ENCODE data around the gene CLCA2. TPM values are rescaled to one million over a fixed set of nuclear protein-coding genes. Genes with fewer than 3 reads are reported as not detected.

Gene CLCA2
- total RNA-seq, result not detected

DNA sequence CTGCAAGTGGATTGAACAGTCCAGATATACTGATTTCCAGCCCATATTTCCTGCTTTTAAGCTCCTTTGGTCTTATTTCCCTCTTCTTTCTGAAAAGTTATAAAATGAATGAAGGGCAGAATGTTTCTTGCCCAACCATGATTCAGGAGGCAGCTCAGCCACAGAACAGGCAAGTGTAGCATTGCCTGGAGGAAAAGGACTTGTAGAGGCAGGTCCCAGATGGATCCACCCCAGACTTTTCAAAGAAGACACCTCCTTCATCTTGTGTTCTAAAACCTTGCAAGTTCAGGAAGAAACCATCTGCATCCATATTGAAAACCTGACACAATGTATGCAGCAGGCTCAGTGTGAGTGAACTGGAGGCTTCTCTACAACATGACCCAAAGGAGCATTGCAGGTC lies at the start of gene CLCA2:
Gene CLCA2 (plus strand): TSS at position 299 of the 400 bp plus-strand sequence. CDS start 77 bp downstream, at position 376.
- DNase-seq (ENCODE audit: low spot score in 2 of 2) (no peak), ATAC-seq (no peak)
- Mint-ChIP-seq H3K27ac (no peak within 1 kb of the TSS), H3K36me3 (no peaks in the 10 kb centered on the region), H3K9me3 (no peaks in the 10 kb centered on the region)

DNA sequence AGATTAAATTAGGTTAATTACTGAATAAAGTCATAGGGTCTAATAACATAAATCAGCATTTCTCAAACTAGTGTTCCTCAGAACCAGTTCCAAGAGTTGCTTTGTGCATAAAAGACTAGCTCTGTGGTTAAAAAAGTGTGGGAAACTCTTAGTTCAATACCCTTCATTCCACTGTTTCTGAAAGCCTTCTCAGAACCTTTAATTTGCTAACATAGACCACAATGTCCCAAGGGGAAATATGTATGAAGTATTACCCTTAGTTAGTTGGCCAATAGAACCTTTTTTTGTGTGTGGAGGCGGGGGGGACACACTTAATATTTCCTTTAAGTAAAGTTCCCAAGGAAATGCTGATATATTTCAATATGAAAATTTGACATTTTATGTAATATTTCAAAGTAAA lies 48.3 kb upstream of the CLCA2 start:
- no peak for ATAC-seq
- Mint-ChIP-seq H3K36me3 (peaks cover 13 to 18% of the 10 kb centered on the region in 2 donors), H3K27ac (no peak overlapping the region), H3K9me3 (no peaks in the 10 kb centered on the region)
- no peak for DNase-seq (ENCODE audit: low spot score in 2 of 2)

DNA sequence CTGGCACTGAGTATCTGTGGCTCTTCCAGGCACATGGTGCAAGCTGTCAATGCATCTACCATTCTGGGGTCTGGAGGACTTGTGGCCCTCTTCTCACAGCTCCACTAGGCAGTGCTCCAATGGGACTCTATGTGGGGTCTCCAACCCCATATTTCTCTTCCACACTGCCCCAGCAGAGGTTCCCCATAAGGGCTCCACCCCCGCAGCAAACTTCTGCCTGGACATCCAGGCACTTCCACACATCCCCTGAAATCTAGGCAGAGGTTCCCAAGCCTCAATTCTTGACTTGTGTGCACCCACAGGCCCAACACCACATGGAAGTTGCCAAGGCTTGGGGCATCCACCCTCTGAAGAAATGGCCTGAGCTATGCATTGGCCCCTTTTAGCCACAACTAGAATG lies 46.6 kb upstream of the CLCA2 start:
- Mint-ChIP-seq H3K9me3 (no peaks in the 10 kb centered on the region), H3K36me3 (peaks cover 13 to 18% of the 10 kb centered on the region in 2 donors), H3K27ac (no peak overlapping the region)
- no peak for ATAC-seq
- no peak for DNase-seq (ENCODE audit: low spot score in 2 of 2)

DNA sequence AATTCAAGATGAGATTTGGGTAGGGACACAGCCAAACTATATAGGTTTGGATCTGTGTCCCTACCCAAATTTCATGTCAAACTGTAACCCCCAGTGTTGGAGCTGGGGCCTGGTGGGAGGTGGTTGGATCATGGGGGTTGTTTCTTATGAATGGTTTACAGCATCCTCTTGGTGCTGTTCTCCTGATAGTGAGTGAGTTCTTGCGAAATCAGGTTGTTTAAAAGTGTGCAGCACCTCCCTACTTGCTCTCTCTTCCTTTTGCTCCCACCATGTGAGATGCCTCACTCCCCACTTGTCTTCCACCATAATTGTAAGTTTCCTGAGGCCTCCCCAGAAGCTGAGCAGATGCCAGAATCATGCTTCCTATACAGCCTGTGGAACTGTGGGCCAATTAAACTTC lies 45.2 kb upstream of the CLCA2 start:
- H3K9me3 Mint-ChIP-seq, result no peaks in the 10 kb centered on the region
- H3K27ac Mint-ChIP-seq, result no peak overlapping the region
- DNase-seq (ENCODE audit: low spot score in 2 of 2) (no peak), ATAC-seq (no peak)
- peaks cover 13 to 18% of the 10 kb centered on the region in 2 donors for H3K36me3 Mint-ChIP-seq

DNA sequence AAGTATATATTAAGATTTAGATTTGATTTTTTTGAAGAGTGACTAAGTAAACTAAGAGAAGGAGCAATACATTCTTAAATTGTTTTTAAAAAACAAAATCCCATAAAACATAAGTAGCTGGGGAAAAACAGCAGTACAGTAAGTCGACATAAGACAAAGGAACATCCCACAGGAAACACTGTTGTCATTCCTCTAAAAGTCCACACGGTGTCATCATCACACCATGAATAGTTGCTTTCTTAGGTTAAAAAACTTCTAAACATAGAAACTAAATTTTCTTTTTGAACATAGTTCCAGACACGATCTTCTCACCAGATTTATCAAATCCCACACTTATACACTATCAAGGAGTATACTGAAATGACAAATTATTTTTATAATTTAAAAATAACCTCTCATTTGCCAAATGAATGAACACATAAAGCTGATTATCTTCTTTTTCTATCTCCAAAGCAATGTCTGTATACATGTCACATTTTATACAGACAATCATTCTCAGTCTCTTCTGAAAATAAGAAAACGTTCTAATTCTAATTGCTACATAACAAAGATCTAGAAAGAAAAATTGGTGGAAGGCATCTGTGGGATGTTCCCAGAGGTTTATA lies 43.6 kb upstream of the CLCA2 start:
- Mint-ChIP-seq H3K27ac (no peak overlapping the region), H3K9me3 (no peaks in the 10 kb centered on the region), H3K36me3 (peaks cover 13 to 18% of the 10 kb centered on the region in 2 donors)
- ATAC-seq (peak in 1 of 2 donors; percentile 55), DNase-seq (ENCODE audit: low spot score in 2 of 2) (no peak)

DNA sequence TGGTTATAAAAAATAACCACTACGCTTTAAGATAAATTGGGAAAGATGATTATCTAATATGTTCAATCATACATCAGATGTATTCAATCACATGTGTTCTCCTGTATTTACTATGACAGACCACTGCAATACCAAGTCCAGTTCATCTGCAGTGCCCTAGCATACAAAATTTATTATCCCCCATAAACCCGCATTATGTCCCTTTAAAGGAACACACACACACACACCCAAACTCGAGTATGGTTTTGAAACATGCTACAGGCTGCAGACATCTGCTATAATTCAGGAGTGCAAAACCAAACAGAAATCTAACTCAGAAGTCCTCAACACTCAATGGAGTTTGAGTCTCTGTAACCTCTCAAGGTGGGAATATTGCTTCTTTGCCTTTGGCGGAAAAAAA lies 42.7 kb upstream of the CLCA2 start:
- ATAC-seq (no peak), DNase-seq (ENCODE audit: low spot score in 2 of 2) (no peak)
- Mint-ChIP-seq H3K36me3 (peaks cover 13 to 18% of the 10 kb centered on the region in 2 donors), H3K9me3 (no peaks in the 10 kb centered on the region), H3K27ac (no peak overlapping the region)

DNA sequence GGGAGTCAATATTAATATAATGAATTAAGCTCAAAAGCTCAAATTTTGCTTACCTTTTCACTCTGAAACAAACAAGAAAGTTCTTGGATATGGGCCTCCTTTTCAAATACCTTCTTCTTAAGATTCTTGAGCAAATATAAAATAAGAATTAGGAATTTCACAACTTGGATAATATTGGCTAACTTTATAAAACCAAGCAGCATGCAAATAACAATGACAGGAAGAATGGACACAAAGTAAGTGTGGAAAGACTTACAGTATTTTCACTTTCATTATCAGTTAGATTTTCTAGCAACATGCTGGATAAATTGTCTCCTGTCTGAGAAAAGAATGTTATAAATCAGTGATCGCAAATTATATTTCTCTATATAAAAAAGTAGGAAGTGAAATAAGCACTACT lies 41.1 kb upstream of the CLCA2 start:
- no peaks in the 10 kb centered on the region for H3K9me3 Mint-ChIP-seq
- ATAC-seq (no peak), DNase-seq (ENCODE audit: low spot score in 2 of 2) (no peak)
- H3K36me3 Mint-ChIP-seq, result peaks cover 6 to 7% of the 10 kb centered on the region in 2 donors
- H3K27ac Mint-ChIP-seq, result peak overlapping the region in 1 of 2 donors; percentile 54

DNA sequence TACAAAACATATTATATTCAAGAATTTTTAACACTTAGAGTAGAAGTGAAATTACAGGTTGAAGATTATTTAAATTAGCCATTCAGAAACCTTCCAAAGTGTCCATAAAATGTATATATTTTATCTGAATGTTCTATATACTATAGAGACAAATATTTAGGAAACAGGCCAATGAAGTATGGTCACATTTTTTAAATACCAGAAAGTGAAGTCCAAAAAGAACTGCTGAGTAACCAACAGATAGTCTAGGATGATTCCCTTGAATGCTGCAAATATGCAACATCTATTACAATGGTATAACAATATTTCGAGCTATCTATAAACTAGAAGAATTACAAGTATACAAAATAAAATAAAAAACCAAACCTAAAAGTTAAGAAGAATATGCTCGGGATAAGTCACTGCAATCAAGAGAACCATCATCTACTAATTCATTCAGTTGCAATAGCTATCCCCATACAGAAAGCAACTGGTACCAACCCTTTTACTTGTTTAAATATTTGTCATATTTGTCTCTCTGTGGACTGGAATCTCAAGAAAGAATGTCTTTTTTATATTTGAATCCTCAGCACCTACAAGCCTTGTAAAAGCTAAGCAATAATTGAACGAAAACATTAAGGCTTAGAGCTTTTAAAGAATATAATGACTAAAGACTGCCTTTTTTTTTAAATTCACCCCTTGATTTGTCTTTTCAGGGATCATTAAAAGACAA lies 35.9 kb upstream of the CLCA2 start:
- peaks cover 0 to 5% of the 10 kb centered on the region in 2 donors for H3K9me3 Mint-ChIP-seq
- peaks cover 6 to 21% of the 10 kb centered on the region in 2 donors for H3K36me3 Mint-ChIP-seq
- H3K27ac Mint-ChIP-seq, result no peak overlapping the region
- no peak for ATAC-seq
- no peak for DNase-seq (ENCODE audit: low spot score in 2 of 2)

GRCh38 chr1:86388777-86389176 lies 35.2 kb upstream of the CLCA2 start:
- peak overlapping the region in 1 of 2 donors; percentile 86 for H3K27ac Mint-ChIP-seq
- peaks cover 6 to 21% of the 10 kb centered on the region in 2 donors for H3K36me3 Mint-ChIP-seq

DNA sequence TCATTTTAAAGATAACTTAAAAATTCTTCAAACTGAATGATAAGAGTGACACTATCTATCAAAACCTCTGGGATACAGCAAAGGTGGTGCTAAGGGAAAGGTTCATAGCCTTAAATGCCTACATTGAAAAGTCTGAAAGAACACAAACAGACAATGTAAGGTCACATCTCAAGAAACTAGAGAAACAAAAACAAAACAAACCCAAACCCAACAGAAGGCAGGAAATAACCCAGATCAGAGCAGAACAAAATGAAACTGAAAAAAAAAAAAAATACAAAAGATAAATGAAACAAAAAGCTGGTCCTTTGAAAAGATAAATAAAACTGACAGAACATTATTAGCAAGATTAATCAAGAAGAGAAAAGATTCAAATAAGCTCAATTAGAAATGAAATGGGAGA lies 34.7 kb upstream of the CLCA2 start:
- peaks cover 6 to 21% of the 10 kb centered on the region in 2 donors for H3K36me3 Mint-ChIP-seq
- H3K27ac Mint-ChIP-seq, result peak overlapping the region in 1 of 2 donors; percentile 86
- ATAC-seq, result no peak
- H3K9me3 Mint-ChIP-seq, result peaks cover 0 to 5% of the 10 kb centered on the region in 2 donors
- DNase-seq (ENCODE audit: low spot score in 2 of 2), result no peak

More at GRCh38 chr1:86388777-86389176, 35.2 kb upstream of the CLCA2 start:
- DNase-seq (ENCODE audit: low spot score in 2 of 2) (no peak), ATAC-seq (no peak)
- H3K9me3 Mint-ChIP-seq, result peaks cover 0 to 5% of the 10 kb centered on the region in 2 donors

DNA sequence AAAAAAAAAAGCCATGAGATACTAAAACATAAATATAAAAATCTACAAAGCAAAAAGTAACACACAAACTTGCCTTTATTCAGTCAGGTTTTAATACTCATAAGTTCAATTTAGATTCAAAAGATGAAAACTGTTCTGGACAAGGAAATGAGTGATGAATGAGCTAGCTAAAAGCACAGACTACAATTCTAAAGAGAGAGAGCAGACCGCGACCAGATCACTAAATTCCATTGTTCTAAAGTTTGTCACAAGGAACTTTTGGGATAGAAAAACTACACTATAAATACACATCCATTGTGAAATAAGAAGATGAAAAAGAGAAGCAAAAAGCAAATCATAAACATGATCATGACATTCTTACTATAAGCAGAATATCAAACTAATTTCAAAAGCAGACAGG lies 29.6 kb upstream of the CLCA2 start:
- Mint-ChIP-seq H3K9me3 (peaks cover 0 to 5% of the 10 kb centered on the region in 2 donors), H3K36me3 (peaks cover 13 to 18% of the 10 kb centered on the region in 2 donors), H3K27ac (no peak overlapping the region)
- DNase-seq (ENCODE audit: low spot score in 2 of 2) (no peak), ATAC-seq (no peak)

GRCh38 chr1:86395751-86396497 lies 28.0 kb upstream of the CLCA2 start, which contains the start of gene ODF2L:
TSS of gene ODF2L (minus strand) at chr1:86396323. CDS start at chr1:86387027, 9,296 bp downstream.
- Mint-ChIP-seq H3K27ac (peak within 1 kb of the TSS; percentile 89 to 98), H3K36me3 (peaks cover 3 to 6% of the 10 kb centered on the region in 2 donors), H3K9me3 (peaks cover 0 to 5% of the 10 kb centered on the region in 2 donors)
- peak; percentile 87 for DNase-seq (ENCODE audit: low spot score in 2 of 2)
- ATAC-seq, result peak; percentile 100

DNA sequence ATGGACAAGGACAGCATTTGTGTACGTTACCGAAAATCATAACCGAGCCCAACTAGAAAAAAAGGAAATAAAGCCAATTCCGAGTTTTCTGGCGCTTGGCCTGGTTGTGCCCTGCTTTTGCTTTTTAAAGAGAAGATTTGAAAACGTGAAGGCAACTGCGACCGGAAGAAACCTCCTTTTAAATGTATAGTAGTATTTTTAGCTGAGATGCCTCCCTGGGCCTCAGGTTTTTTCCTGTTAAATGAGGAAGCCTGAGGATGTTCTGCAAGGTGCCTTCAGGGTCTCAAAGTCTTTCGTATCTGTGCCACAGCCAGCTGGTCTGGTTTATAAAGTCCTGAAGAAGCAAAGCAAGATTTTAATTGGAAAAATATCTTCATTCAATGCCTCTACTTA lies 27.5 kb upstream of the CLCA2 start:
- H3K27ac Mint-ChIP-seq, result peak overlapping the region; percentile 47 to 89
- H3K36me3 Mint-ChIP-seq, result peaks cover 0 to 6% of the 10 kb centered on the region in 2 donors
- DNase-seq (ENCODE audit: low spot score in 2 of 2) (no peak), ATAC-seq (peak in 1 of 2 donors; percentile 3)
- H3K9me3 Mint-ChIP-seq, result no peaks in the 10 kb centered on the region

GRCh38 chr1:86409416-86410021 lies 14.5 kb upstream of the CLCA2 start:
- no peak for ATAC-seq
- DNase-seq (ENCODE audit: low spot score in 2 of 2), result no peak
- H3K9me3 Mint-ChIP-seq, result no peaks in the 10 kb centered on the region
- H3K36me3 Mint-ChIP-seq, result no peaks in the 10 kb centered on the region
- H3K27ac Mint-ChIP-seq, result no peak overlapping the region

- H3K27ac Mint-ChIP-seq, result no peak overlapping the region
- H3K9me3 Mint-ChIP-seq, result no peaks in the 10 kb centered on the region
- H3K36me3 Mint-ChIP-seq, result no peaks in the 10 kb centered on the region
- DNase-seq (ENCODE audit: low spot score in 2 of 2), result no peak
- no peak for ATAC-seq
These were observed 13.1 kb upstream of the CLCA2 start for GRCh38 chr1:86410879-86411278.

- ATAC-seq (no peak), DNase-seq (ENCODE audit: low spot score in 2 of 2) (no peak)
- Mint-ChIP-seq H3K36me3 (no peaks in the 10 kb centered on the region), H3K9me3 (no peaks in the 10 kb centered on the region), H3K27ac (peak overlapping the region in 1 of 2 donors; percentile 22)
These were observed 7.6 kb upstream of the CLCA2 start for GRCh38 chr1:86416343-86416742.

Measured in activated naive CD4-positive, alpha-beta T cell treated with anti-CD3 and anti-CD28 coated beads, Interleukin-2, amount 50 U/mL, for 72 hours (primary cell).